GM18526 (cell line): ENCODE data around the gene MUC5AC.

ENCODE experiments used
- POLR2A ChIP-seq: IDR thresholded peaks from 3 replicates; pipeline ENCODE4 v1.6.1; 2011; ENCODE audit not compliant: insufficient read length; ENCODE audit errors: extremely low read depth

The MUC5AC gene

GRCh38 chr11:1219834-1220815 lies 62.4 kb downstream of the MUC5AC start:
- no peak for TF ChIP-seq POLR2A

- no peak for TF ChIP-seq POLR2A
Measured at GRCh38 chr11:1220941-1221721, 63.4 kb downstream of the MUC5AC start.

GRCh38 chr11:1221848-1222311 lies 64.1 kb downstream of the MUC5AC start:
- no peak for TF ChIP-seq POLR2A

- no peak for TF ChIP-seq POLR2A
Measured at GRCh38 chr11:1222491-1223345, 65.0 kb downstream of the MUC5AC start, which contains the start of gene MUC5B. Gene MUC5B (plus strand): TSS chr11:1223066. CDS start chr11:1223124, 58 bp downstream.

GRCh38 chr11:1223346-1224110 lies 65.8 kb downstream of the MUC5AC start:
- TF ChIP-seq POLR2A = no peak

- no peak for TF ChIP-seq POLR2A
Measured at GRCh38 chr11:1224111-1224490, 66.3 kb downstream of the MUC5AC start.

GRCh38 chr11:1224491-1225385 lies 67.0 kb downstream of the MUC5AC start:
- TF ChIP-seq POLR2A = no peak

- no peak for TF ChIP-seq POLR2A
Measured at GRCh38 chr11:1225386-1226225, 67.9 kb downstream of the MUC5AC start.

- TF ChIP-seq POLR2A = no peak
Measured at GRCh38 chr11:1226226-1226985, 68.7 kb downstream of the MUC5AC start.

GRCh38 chr11:1226986-1227550 lies 69.3 kb downstream of the MUC5AC start:
- TF ChIP-seq POLR2A = no peak

GRCh38 chr11:1227551-1228100 lies 69.9 kb downstream of the MUC5AC start:
- TF ChIP-seq POLR2A = no peak
